HCT116 (cell line): ENCODE data around the gene TMEM134. TPM values are rescaled to one million over a fixed set of nuclear protein-coding genes. Genes with fewer than 3 reads are reported as not detected.

Experiments
- ATAC-seq: fragments of 200-7000 bp; cut with Tn5 transposase; 2 replicates; pipeline ENCODE4 v1.9.1; 2020; ENCODE audit warnings: mild to moderate bottlenecking, moderate library complexity
- BruUV-seq: library from RNA; stranded (reverse); fragments of 400-500 nt; replicated peaks from 2 replicates; lab custom pipeline; 2021; lab: Mats Ljungman, UMichigan
- CTCF ChIA-PET: fragments of 300-600 bp; sonication (Branson Sonifier 250); formaldehyde crosslinking; loops from one replicate; lab custom pipeline; 2021; ENCODE audit warnings: antibody characterized with exemption; lab: Charles Lee
- POLR2A ChIA-PET: fragments of 300-600, 350-600 bp; sonication (Branson Sonifier 250); formaldehyde crosslinking; loops from one replicate; lab custom pipeline; 2021; ENCODE audit warnings: antibody characterized with exemption; lab: Charles Lee
- RAD21 ChIA-PET, 2 experiments: fragments of 300-600 bp; sonication (Branson Sonifier 250); formaldehyde crosslinking; loops; one replicate each; lab custom pipeline; 2023; ENCODE audit warnings: low total read pairs in 2 of 2; ENCODE audit not compliant: uncharacterized antibody in 2 of 2, unreplicated experiment in 2 of 2, low non-redundant PET in 1 of 2; lab: Charles Lee
- DNase-seq: peaks from one replicate; pipeline ENCODE4 v3.0.0-alpha.2; 2010; ENCODE audit warnings: low read depth, low spot score
- H2AFZ ChIP-seq: fragments of 200-600 bp; shearing (Covaris generic), sonication (generic); 2 replicates; pipeline ENCODE4 v1.6.1; 2017; ENCODE audit warnings: low read depth, mixed run types, mixed read lengths, antibody characterized with exemption, low read length; ENCODE audit not compliant: poor library complexity, severe bottlenecking
- H3K27ac ChIP-seq: 2 replicates; pipeline ENCODE4 v1.5.1; 2012; ENCODE audit warnings: low read depth, low read length
- H3K27me3 ChIP-seq: fragments of 200-600 bp; sonication (generic); 2 replicates; pipeline ENCODE4 v1.6.1; 2016; ENCODE audit warnings: mixed run types, low read length, mixed read lengths; ENCODE audit not compliant: insufficient read depth
- H3K36me3 ChIP-seq, 2 experiments: fragments of 200-500 bp in 1 of 2; fragments of 200-600 bp in 1 of 2; sonication (Bioruptor generic) in 1 of 2; sonication (generic) in 1 of 2; 2 replicates each; pipeline versions ENCODE4 v1.5.1 to v1.6.1; 2014 to 2016; ENCODE audit warnings: low read length in 2 of 2, inconsistent platforms in 1 of 2, mixed read lengths in 1 of 2, mixed run types in 1 of 2; ENCODE audit not compliant: insufficient read depth in 2 of 2, control insufficient read depth in 1 of 2
- H3K4me1 ChIP-seq, 2 experiments: fragments of 200-600 bp in 1 of 2; sonication (generic) in 1 of 2; 2 replicates each; pipeline versions ENCODE4 v1.5.1 to v1.6.1; 2012 to 2017; ENCODE audit warnings: low read length in 2 of 2, inconsistent platforms in 1 of 2, mild to moderate bottlenecking in 1 of 2, mixed read lengths in 1 of 2, mixed run types in 1 of 2, moderate library complexity in 1 of 2; ENCODE audit not compliant: insufficient read depth in 2 of 2, control insufficient read depth in 1 of 2
- H3K4me2 ChIP-seq: fragments of 200-600 bp; sonication (generic); 2 replicates; pipeline ENCODE4 v1.6.1; 2017; ENCODE audit warnings: mixed run types, low read length, mixed read lengths
- H3K4me3 ChIP-seq, 2 experiments: fragments of 200-600 bp in 1 of 2; sonication (generic) in 1 of 2; replicated peaks in 1 of 2; 2 replicates each; pipeline ENCODE4 v1.5.1; 2011 to 2016; ENCODE audit warnings: low read length in 2 of 2, control low read depth in 1 of 2, low read depth in 1 of 2, mild to moderate bottlenecking in 1 of 2, mixed read lengths in 1 of 2, mixed run types in 1 of 2
- H3K79me2 ChIP-seq: fragments of 200-600 bp; sonication (generic); 2 replicates; pipeline ENCODE4 v1.6.1; 2017; ENCODE audit warnings: mild to moderate bottlenecking, mixed run types, low read length, moderate library complexity, mixed read lengths; ENCODE audit not compliant: insufficient read depth
- H3K9ac ChIP-seq: fragments of 200-600 bp; sonication (generic); 2 replicates; pipeline ENCODE4 v1.6.1; 2016; ENCODE audit warnings: low read length, mixed read lengths
- H3K9me2 ChIP-seq: fragments of 200-600 bp; sonication (generic), shearing (Covaris generic); 2 replicates; pipeline ENCODE4 v1.6.1; 2017; ENCODE audit warnings: mixed run types, mild to moderate bottlenecking, moderate library complexity; ENCODE audit not compliant: insufficient read depth
- H3K9me3 ChIP-seq, 2 experiments: fragments of 200-500 bp in 1 of 2; fragments of 200-600 bp in 1 of 2; sonication (Bioruptor generic) in 1 of 2; sonication (generic) in 1 of 2; 2 replicates each; pipeline ENCODE4 v1.6.1; 2014 to 2017; ENCODE audit warnings: low read length in 2 of 2, mixed read lengths in 2 of 2, inconsistent platforms in 1 of 2, low read depth in 1 of 2, mild to moderate bottlenecking in 1 of 2, mixed run types in 1 of 2, moderate library complexity in 1 of 2; ENCODE audit not compliant: control insufficient read depth in 1 of 2, insufficient read depth in 1 of 2
- H4K20me1 ChIP-seq: fragments of 200-600 bp; sonication (generic), shearing (Covaris generic); 2 replicates; pipeline ENCODE4 v1.6.1; 2017; ENCODE audit warnings: mixed run types, mild to moderate bottlenecking, moderate library complexity; ENCODE audit not compliant: insufficient read depth
- CBX3 ChIP-seq: IDR thresholded peaks from 2 replicates; pipeline ENCODE4 v1.6.1; 2012; ENCODE audit warnings: low read depth
- CEBPB ChIP-seq: IDR thresholded peaks from 2 replicates; pipeline ENCODE4 v1.6.1; 2012; ENCODE audit warnings: low read depth
- ELF1 ChIP-seq: IDR thresholded peaks from 2 replicates; pipeline ENCODE4 v1.6.1; 2012; ENCODE audit warnings: low read depth, borderline replicate concordance
- EZH2 ChIP-seq: fragments of 200-600 bp; sonication (generic); IDR thresholded peaks from 2 replicates; pipeline ENCODE4 v1.6.1; 2017; ENCODE audit warnings: antibody characterized with exemption, mixed run types
- EZH2phosphoT487 ChIP-seq: fragments of 200-600 bp; IDR thresholded peaks from 2 replicates; pipeline ENCODE4 v1.6.1; 2018; ENCODE audit warnings: antibody characterized with exemption, borderline replicate concordance
- POLR2A ChIP-seq: IDR thresholded peaks from 2 replicates; pipeline ENCODE4 v1.7.0; 2011; ENCODE audit warnings: borderline replicate concordance; ENCODE audit not compliant: insufficient read depth, insufficient read length; ENCODE audit errors: extremely low read depth
- POLR2AphosphoS5 ChIP-seq: IDR thresholded peaks from 2 replicates; pipeline ENCODE4 v1.6.1; 2011; ENCODE audit warnings: mild to moderate bottlenecking, low read depth, low read length, moderate library complexity
- YY1 ChIP-seq: IDR thresholded peaks from 2 replicates; pipeline ENCODE4 v1.6.1; 2011; ENCODE audit warnings: low read length, low read depth, moderate library complexity, mild to moderate bottlenecking; ENCODE audit not compliant: insufficient replicate concordance; ENCODE audit errors: extremely low read depth
- ZFX ChIP-seq: fragments of 450-650 bp; IDR thresholded peaks from 2 replicates; pipeline ENCODE4 v1.6.1; 2017
- intact Hi-C: fragments of 100-400 bp; cut with micrococcal nuclease; formaldehyde crosslinking; loops from 2 replicates; pipeline ENCODE4 v1.10.0; 2022
- total RNA-seq: library from RNA; stranded (reverse); gene quantifications from one replicate; pipeline ENCODE4 v1.2.1, GENCODE V29; 2021; ENCODE audit not compliant: unreplicated experiment
- TF ChIP-seq, protein P1 (sequence below), 3 experiments: fragments of 200-600 bp in 1 of 3; sonication (generic) in 1 of 3; IDR thresholded peaks in 2 of 3; conservative IDR thresholded peaks in 1 of 3; 2 replicates each; pipeline ENCODE4 v1.5.1; 2012 to 2017; ENCODE audit warnings: low read depth in 2 of 3, low read length in 2 of 3, antibody characterized with exemption in 1 of 3, borderline replicate concordance in 1 of 3, control low read depth in 1 of 3, mild to moderate bottlenecking in 1 of 3, mixed read lengths in 1 of 3, mixed run types in 1 of 3, moderate library complexity in 1 of 3; ENCODE audit not compliant: insufficient read depth in 1 of 3

Gene TMEM134
- total RNA-seq, 1 experiment from 2014 or later, result 44.2 TPM

- TF ChIP-seq, protein P1, sequence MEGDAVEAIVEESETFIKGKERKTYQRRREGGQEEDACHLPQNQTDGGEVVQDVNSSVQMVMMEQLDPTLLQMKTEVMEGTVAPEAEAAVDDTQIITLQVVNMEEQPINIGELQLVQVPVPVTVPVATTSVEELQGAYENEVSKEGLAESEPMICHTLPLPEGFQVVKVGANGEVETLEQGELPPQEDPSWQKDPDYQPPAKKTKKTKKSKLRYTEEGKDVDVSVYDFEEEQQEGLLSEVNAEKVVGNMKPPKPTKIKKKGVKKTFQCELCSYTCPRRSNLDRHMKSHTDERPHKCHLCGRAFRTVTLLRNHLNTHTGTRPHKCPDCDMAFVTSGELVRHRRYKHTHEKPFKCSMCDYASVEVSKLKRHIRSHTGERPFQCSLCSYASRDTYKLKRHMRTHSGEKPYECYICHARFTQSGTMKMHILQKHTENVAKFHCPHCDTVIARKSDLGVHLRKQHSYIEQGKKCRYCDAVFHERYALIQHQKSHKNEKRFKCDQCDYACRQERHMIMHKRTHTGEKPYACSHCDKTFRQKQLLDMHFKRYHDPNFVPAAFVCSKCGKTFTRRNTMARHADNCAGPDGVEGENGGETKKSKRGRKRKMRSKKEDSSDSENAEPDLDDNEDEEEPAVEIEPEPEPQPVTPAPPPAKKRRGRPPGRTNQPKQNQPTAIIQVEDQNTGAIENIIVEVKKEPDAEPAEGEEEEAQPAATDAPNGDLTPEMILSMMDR (IDR thresholded peaks at IDR 0.05 in 2 of 3, conservative IDR thresholded peaks at IDR 0.05 in 1 of 3; ENCODE audit: borderline replicate concordance in 1 of 3, insufficient read depth in 1 of 3, low read depth in 2 of 3, low read length in 2 of 3), result no peak
- TF ChIP-seq EZH2phosphoT487, result no peak
- no peak for TF ChIP-seq EZH2
- no peak for TF ChIP-seq CBX3
- TF ChIP-seq ELF1, result no peak
- no peak for TF ChIP-seq YY1
Observed at GRCh38 chr11:67504005-67504949, 35.2 kb upstream of the TMEM134 start (continued).

GRCh38 chr11:67503119-67504004 is 34.3 kb upstream of the TMEM134 start:
- Histone ChIP-seq H3K9me2 (no peaks in the 10 kb centered on the region), H2AFZ (no peak overlapping the region), H3K9ac (peak overlapping the region; percentile 95), H4K20me1 (no peaks in the 10 kb centered on the region), H3K36me3 (peaks cover 8 to 10% of the 10 kb centered on the region in 2 experiments; a peak in 3 of 4 replicates), H3K79me2 (peaks cover 29% of the 10 kb centered on the region), H3K9me3 (no peaks in the 10 kb centered on the region), H3K27ac (peak overlapping the region; percentile 93), H3K4me1 (peaks cover 28 to 35% of the 10 kb centered on the region in 2 experiments), H3K4me3 (peak overlapping the region; percentile 91 to 98), H3K4me2 (peak overlapping the region; percentile 88), H3K27me3 (no peaks in the 10 kb centered on the region)
- RAD21 ChIA-PET, result no interaction called here
- CTCF ChIA-PET, result no interaction called here
- no TSS peak for BruUV-seq
- intact Hi-C loops, result no loop called here
- POLR2A ChIA-PET, result no interaction called here
- DNase-seq, result no peak
- ATAC-seq, result no peak
- TF ChIP-seq, protein P1 (IDR thresholded peaks at IDR 0.05 in 2 of 3, conservative IDR thresholded peaks at IDR 0.05 in 1 of 3; ENCODE audit: borderline replicate concordance in 1 of 3, insufficient read depth in 1 of 3, low read depth in 2 of 3, low read length in 2 of 3), result no peak
- TF ChIP-seq EZH2, result no peak
- TF ChIP-seq POLR2A, result no peak
- no peak for TF ChIP-seq CEBPB
- no peak for TF ChIP-seq ZFX
- TF ChIP-seq POLR2AphosphoS5, result no peak
